Ishikawa (cell line): ENCODE results near the gene AQP2.

Experiments used
- EGR1 ChIP-seq: IDR thresholded peaks from 2 replicates; pipeline ENCODE4 v1.6.1; 2012
- EP300 ChIP-seq: IDR thresholded peaks from 2 replicates; pipeline ENCODE4 v1.6.1; 2012; ENCODE audit warnings: borderline replicate concordance
- YY1 ChIP-seq: IDR thresholded peaks from 2 replicates; pipeline ENCODE4 v1.6.1; 2012; ENCODE audit warnings: low read depth

GRCh38 chr12:49951411-49952240, 1.1 kb downstream of the AQP2 start:
- TF ChIP-seq EP300: no peak
- no peak for TF ChIP-seq EGR1
- no peak for TF ChIP-seq YY1
